Stimulated activated naive B cell treated with anti-CD40 and anti-IgM and Interleukin-4, amounts not matched to agents 10 μg/mL and 1 μg/mL and 100 μg/mL, for 72 hours (primary cell): Measurements from ENCODE around the gene PI4KA.
"Not testable (repeated sequence)": the region's sequence is repeated elsewhere in the genome, so short reads cannot be mapped to it uniquely, and the experiment has no call there.

Experiments used
- ATAC-seq, 2 donors: fragments of 150-1000 bp; cut with Tn5 transposase; replicated peaks; 2 replicates each; pipeline ENCODE4 v1.10.0; 2021; ENCODE audit warnings: moderate library complexity in 1 of 2
- DNase-seq: peaks from one replicate; pipeline ENCODE4 v3.0.0; 2021
- H3K27ac Mint-ChIP-seq: one replicate; pipeline ENCODE4 v1.8.0; 2022; ENCODE audit warnings: mild to moderate bottlenecking, mixed read lengths
- H3K27me3 Mint-ChIP-seq, 2 donors: one replicate each; pipeline ENCODE4 v1.8.0; 2022; ENCODE audit warnings: mixed read lengths in 2 of 2
- H3K36me3 Mint-ChIP-seq, 2 donors: one replicate each; pipeline ENCODE4 v1.8.0; 2022; ENCODE audit warnings: mixed read lengths in 2 of 2, mild to moderate bottlenecking in 1 of 2
- H3K4me1 Mint-ChIP-seq, 2 donors: one replicate each; pipeline ENCODE4 v1.8.0; 2022; ENCODE audit warnings: mixed read lengths in 2 of 2, mild to moderate bottlenecking in 1 of 2
- H3K4me3 Mint-ChIP-seq, 2 donors: one replicate each; pipeline ENCODE4 v1.8.0; 2022; ENCODE audit warnings: mild to moderate bottlenecking in 2 of 2, mixed read lengths in 2 of 2, moderate library complexity in 1 of 2
- H3K9me3 Mint-ChIP-seq, 2 donors: one replicate each; pipeline ENCODE4 v1.8.0; 2022; ENCODE audit warnings: mixed read lengths in 2 of 2, mild to moderate bottlenecking in 1 of 2

Gene PI4KA

DNA sequence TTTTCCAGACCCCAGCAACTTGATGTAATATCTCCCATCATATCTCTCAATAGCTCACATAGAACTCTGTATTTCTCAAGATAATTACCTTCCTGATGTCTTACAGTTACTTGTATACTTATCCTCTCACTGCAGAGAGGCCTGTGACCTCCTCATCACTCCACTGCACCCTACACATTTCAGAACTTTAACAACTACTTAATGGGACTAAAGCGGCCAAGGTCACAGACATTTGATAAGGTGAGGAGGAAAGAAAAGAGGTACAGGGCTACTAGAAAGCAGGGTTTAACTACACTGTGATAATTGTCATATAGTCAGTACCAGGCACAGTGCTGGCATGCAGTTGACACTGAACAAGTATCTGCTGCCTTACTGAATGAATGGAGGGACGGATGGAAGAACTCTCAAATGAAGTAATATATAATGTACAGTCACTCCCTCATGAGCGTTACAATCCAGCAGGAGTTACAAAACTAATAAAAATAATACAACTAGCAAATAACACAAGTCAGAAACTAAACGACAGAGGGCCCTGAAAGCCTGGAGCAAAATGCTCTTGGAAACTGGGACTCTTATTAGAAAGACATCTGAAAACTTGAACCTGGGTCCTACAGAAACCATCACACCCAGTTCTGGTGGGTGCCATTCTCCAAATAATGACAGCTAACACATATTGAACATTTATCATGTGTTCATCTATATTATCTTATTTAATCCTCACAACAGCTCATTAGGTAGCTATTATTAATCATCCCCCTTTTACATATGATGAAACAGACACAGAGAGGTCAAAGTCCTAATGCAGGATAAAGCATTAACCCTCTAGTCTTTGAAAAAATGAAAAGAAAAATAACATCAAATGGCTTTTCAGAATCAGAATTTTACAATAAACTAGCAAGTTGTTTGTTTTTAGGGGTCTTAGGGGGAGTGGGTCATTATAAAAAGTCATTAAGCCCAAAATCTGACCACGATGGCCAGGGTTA is 14.3 kb downstream of the PI4KA start:
- DNase-seq: no peak
- Mint-ChIP-seq H3K4me3 (no peak overlapping the region), H3K36me3 (peaks cover 0 to 7% of the 10 kb centered on the region in 2 donors), H3K27ac (no peak overlapping the region), H3K9me3 (no peaks in the 10 kb centered on the region), H3K27me3 (no peaks in the 10 kb centered on the region), H3K4me1 (peaks cover 26 to 41% of the 10 kb centered on the region in 2 donors)
- no peak for ATAC-seq

DNA sequence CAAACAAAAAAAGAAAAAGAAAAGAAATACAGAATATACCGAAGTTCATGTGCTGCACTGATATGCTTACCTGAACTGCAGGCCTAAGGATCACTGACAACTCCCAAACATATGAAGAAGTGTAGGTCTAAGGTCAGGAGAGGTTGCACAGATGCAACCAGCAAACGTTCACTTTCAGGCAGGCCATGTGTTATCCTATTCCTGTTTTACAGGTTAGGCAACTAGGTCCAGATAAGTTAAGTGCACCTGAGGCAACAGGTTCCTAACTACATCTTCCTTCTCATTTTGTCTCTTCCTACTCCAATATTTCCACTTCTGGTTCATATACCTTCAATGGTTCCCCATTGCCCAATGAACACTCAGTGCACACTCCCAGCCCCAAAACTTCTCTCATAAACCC is 15.1 kb downstream of the PI4KA start:
- Mint-ChIP-seq H3K27ac (no peak overlapping the region), H3K4me1 (peaks cover 26 to 37% of the 10 kb centered on the region in 2 donors), H3K9me3 (no peaks in the 10 kb centered on the region), H3K4me3 (no peak overlapping the region), H3K36me3 (peaks cover 0 to 7% of the 10 kb centered on the region in 2 donors), H3K27me3 (no peaks in the 10 kb centered on the region)
- DNase-seq (no peak), ATAC-seq (no peak)

GRCh38 chr22:20840646-20841371 is 17.8 kb downstream of the PI4KA start:
- ATAC-seq (no peak), DNase-seq (no peak)
- Mint-ChIP-seq H3K4me1 (peaks cover 26 to 34% of the 10 kb centered on the region in 2 donors), H3K4me3 (no peak overlapping the region), H3K36me3 (peaks cover 0 to 7% of the 10 kb centered on the region in 2 donors), H3K27me3 (no peaks in the 10 kb centered on the region), H3K27ac (no peak overlapping the region), H3K9me3 (no peaks in the 10 kb centered on the region)

DNA sequence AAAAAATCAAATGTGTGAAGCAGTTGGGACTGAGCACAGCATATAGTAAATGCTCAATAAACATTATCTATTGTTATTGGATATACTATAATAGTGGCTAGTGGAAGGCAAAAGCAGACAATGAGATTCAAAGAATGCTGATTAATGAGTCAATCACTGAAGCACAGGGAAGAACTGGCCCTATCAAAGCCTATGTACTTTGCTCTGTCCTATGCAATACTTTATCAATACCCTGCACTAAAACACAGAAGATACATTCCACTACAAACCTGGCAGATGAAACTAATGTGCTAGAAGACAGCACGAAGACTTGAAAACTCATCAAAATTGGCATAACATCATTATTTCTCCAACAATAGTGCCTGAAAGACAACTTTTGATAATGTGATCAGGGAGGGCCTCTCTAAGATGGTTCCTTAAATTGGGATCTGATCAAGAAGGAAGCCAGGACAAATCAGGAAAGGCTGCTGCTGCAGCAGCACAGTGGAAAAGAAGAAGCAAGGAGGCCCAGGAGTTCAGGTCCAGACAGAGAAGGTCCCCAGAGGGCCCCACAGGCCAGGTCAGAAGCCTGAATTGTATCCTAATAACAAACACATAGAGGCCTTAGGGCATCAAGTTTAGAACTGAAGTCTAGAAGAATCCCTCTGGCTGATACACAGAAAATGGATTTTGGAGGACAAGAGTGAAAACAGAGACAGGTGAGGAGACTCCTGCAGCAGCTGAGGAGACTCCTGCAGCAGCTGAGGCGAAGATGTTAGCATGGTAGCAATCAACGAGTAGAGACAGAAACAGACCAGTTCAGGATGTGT is 18.6 kb downstream of the PI4KA start:
- peaks cover 26 to 34% of the 10 kb centered on the region in 2 donors for H3K4me1 Mint-ChIP-seq
- ATAC-seq (no peak), DNase-seq (no peak)
- H3K27me3 Mint-ChIP-seq: no peaks in the 10 kb centered on the region
- H3K27ac Mint-ChIP-seq: no peak overlapping the region
- peaks cover under 1 to 10% of the 10 kb centered on the region in 2 donors for H3K36me3 Mint-ChIP-seq
- no peak overlapping the region for H3K4me3 Mint-ChIP-seq
- H3K9me3 Mint-ChIP-seq: no peaks in the 10 kb centered on the region

GRCh38 chr22:20839354-20839753 is 19.3 kb downstream of the PI4KA start:
- H3K27me3 Mint-ChIP-seq, H3K27ac Mint-ChIP-seq, H3K4me3 Mint-ChIP-seq, H3K9me3 Mint-ChIP-seq, DNase-seq, ATAC-seq: not testable (repeated sequence)
- Mint-ChIP-seq H3K4me1 (peaks cover 26 to 34% of the 10 kb centered on the region in 2 donors), H3K36me3 (peaks cover 2 to 15% of the 10 kb centered on the region in 2 donors)

GRCh38 chr22:20836987-20837823 is 21.4 kb downstream of the PI4KA start:
- Mint-ChIP-seq H3K4me3 (no peak overlapping the region), H3K36me3 (peaks cover 12 to 29% of the 10 kb centered on the region in 2 donors), H3K27ac (no peak overlapping the region), H3K4me1 (peaks cover 20 to 31% of the 10 kb centered on the region in 2 donors), H3K27me3 (no peaks in the 10 kb centered on the region), H3K9me3 (no peaks in the 10 kb centered on the region)
- DNase-seq: no peak
- ATAC-seq: no peak

GRCh38 chr22:20834725-20835124 is 23.9 kb downstream of the PI4KA start:
- H3K4me3 Mint-ChIP-seq: no peak overlapping the region
- H3K36me3 Mint-ChIP-seq: peaks cover 26 to 44% of the 10 kb centered on the region in 2 donors
- peaks cover 4 to 10% of the 10 kb centered on the region in 2 donors for H3K4me1 Mint-ChIP-seq
- H3K9me3 Mint-ChIP-seq: no peaks in the 10 kb centered on the region
- no peaks in the 10 kb centered on the region for H3K27me3 Mint-ChIP-seq
- DNase-seq: no peak
- no peak for ATAC-seq
- no peak overlapping the region for H3K27ac Mint-ChIP-seq

DNA sequence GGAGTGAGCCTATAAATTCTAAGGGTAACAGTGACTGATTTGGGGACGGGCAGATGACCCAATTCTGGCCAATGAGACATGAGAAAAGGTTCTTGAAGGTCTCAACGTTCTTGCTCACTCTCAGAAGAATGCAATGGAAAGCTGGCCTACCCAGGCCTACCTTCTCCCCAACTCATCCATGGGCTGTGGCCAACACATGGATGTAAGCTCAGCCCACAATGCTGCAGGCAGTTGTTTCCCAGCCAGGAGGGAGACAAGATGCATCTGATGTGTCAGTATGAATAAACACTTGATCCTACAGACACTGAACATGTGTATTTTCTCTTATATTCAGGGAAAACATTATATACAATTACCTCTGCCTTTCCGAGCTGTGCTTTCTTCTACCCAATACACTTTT is 24.4 kb downstream of the PI4KA start:
- H3K9me3 Mint-ChIP-seq: no peaks in the 10 kb centered on the region
- ATAC-seq (no peak), DNase-seq (no peak)
- H3K36me3 Mint-ChIP-seq: peaks cover 31 to 49% of the 10 kb centered on the region in 2 donors
- H3K4me1 Mint-ChIP-seq: peaks cover 4 to 10% of the 10 kb centered on the region in 2 donors
- no peak overlapping the region for H3K4me3 Mint-ChIP-seq
- no peaks in the 10 kb centered on the region for H3K27me3 Mint-ChIP-seq
- H3K27ac Mint-ChIP-seq: no peak overlapping the region

- Mint-ChIP-seq H3K4me1 (peaks cover 2 to 10% of the 10 kb centered on the region in 2 donors), H3K36me3 (peaks cover 34 to 57% of the 10 kb centered on the region in 2 donors), H3K4me3 (no peak overlapping the region), H3K27me3 (no peaks in the 10 kb centered on the region), H3K27ac (no peak overlapping the region), H3K9me3 (no peaks in the 10 kb centered on the region)
- ATAC-seq (no peak), DNase-seq (no peak)
Observed at GRCh38 chr22:20833225-20833665, 25.4 kb downstream of the PI4KA start.

GRCh38 chr22:20829491-20830134 is 29.0 kb downstream of the PI4KA start:
- Mint-ChIP-seq H3K4me3 (no peak overlapping the region), H3K27me3 (no peaks in the 10 kb centered on the region), H3K36me3 (peaks cover 47 to 69% of the 10 kb centered on the region in 2 donors), H3K9me3 (no peaks in the 10 kb centered on the region), H3K27ac (peak overlapping the region; percentile 63), H3K4me1 (peaks cover 0 to 4% of the 10 kb centered on the region in 2 donors)
- ATAC-seq: no peak
- DNase-seq: no peak

DNA sequence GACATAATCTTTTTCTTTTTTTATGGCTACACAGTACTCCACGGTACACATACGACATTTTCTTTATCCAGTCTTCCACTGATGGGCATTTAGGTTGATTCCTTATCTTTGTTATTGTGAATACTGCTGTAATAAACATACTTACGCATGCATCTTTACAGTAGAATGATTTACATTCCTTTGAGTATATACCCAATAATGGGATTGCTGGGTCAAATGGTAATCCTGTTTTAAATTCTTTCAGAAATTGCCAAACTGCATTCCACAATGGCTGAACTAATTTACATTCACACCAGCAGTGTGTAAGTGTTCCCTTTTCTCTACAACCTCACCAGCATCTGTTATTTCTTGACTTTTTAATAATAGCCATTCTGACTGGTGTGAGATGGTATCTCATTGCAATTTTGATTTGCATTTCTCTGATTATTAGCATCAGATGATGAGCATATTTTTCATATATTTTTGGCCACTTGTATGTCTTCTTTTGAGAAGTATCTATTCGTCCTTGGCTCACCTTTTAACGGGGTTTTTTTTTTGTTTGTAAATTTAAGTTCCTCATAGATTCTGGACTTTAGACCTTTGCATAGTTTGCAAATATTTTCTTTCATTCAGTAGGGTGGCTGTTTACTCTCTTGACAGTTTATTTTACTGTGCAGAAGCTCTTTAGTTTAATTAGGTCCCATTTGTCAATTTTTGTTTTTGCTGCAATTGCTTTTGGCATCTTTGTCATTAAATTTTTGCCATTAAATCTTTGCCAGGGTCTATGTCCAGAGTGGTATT is 32.0 kb downstream of the PI4KA start:
- H3K27ac Mint-ChIP-seq, H3K9me3 Mint-ChIP-seq, H3K4me1 Mint-ChIP-seq, DNase-seq, ATAC-seq, H3K27me3 Mint-ChIP-seq, H3K4me3 Mint-ChIP-seq: not testable (repeated sequence)
- peaks cover 36 to 61% of the 10 kb centered on the region in 2 donors for H3K36me3 Mint-ChIP-seq

GRCh38 chr22:20825624-20826023 is 33.0 kb downstream of the PI4KA start:
- Mint-ChIP-seq H3K27ac (no peak overlapping the region), H3K27me3 (no peaks in the 10 kb centered on the region), H3K4me3 (no peak overlapping the region), H3K9me3 (no peaks in the 10 kb centered on the region), H3K36me3 (peaks cover 36 to 54% of the 10 kb centered on the region in 2 donors), H3K4me1 (no peaks in the 10 kb centered on the region)
- ATAC-seq (no peak), DNase-seq (no peak)
